HepG2 (cell line): ENCODE results near the gene STYK1. TPM values are rescaled to one million over a fixed set of nuclear protein-coding genes. Genes with fewer than 3 reads are reported as not detected.

Experiments
- ATAD3A ChIP-seq: sonication (generic); formaldehyde crosslinking; IDR thresholded peaks from 2 replicates; pipeline ENCODE4 v1.4.0; 2020; ENCODE audit warnings: missing genetic modification reagents
- ATF3 ChIP-seq: sonication (generic); formaldehyde crosslinking; IDR thresholded peaks from 2 replicates; pipeline ENCODE4 v1.4.0; 2020; ENCODE audit warnings: missing genetic modification reagents
- BCL3 ChIP-seq: sonication (generic); formaldehyde crosslinking; IDR thresholded peaks from 2 replicates; pipeline ENCODE4 v1.5.1; 2020; ENCODE audit warnings: mild to moderate bottlenecking, missing genetic modification reagents, moderate library complexity
- CBFB ChIP-seq: sonication (generic); formaldehyde crosslinking; IDR thresholded peaks from 2 replicates; pipeline ENCODE4 v1.4.0; 2020; ENCODE audit warnings: missing genetic modification reagents
- CHD2 ChIP-seq: IDR thresholded peaks from 2 replicates; pipeline ENCODE4 v1.6.1; 2011; ENCODE audit warnings: low read depth, low read length, improper control_type of control experiment
- HES4 ChIP-seq: sonication (generic); formaldehyde crosslinking; IDR thresholded peaks from 2 replicates; pipeline ENCODE4 v1.9.0; 2021; ENCODE audit warnings: mild to moderate bottlenecking, missing genetic modification reagents, borderline replicate concordance
- HNF4A ChIP-seq: sonication (generic); formaldehyde crosslinking; IDR thresholded peaks from 2 replicates; pipeline ENCODE4 v1.4.0; 2020; ENCODE audit warnings: missing genetic modification reagents
- HNRNPLL ChIP-seq: fragments of 200-400 bp; formaldehyde crosslinking; IDR thresholded peaks from 2 replicates; pipeline ENCODE4 v1.6.1; 2017; ENCODE audit warnings: mild to moderate bottlenecking, low read depth, low read length; ENCODE audit not compliant: poor library complexity, severe bottlenecking
- NR0B2 ChIP-seq: sonication (generic); formaldehyde crosslinking; IDR thresholded peaks from 2 replicates; pipeline ENCODE4 v1.4.0; 2020; ENCODE audit warnings: mild to moderate bottlenecking, missing genetic modification reagents
- PATZ1 ChIP-seq: sonication (generic); formaldehyde crosslinking; IDR thresholded peaks from 2 replicates; pipeline ENCODE4 v1.4.0; 2020; ENCODE audit warnings: missing genetic modification reagents
- REPIN1 ChIP-seq: sonication (generic); formaldehyde crosslinking; IDR thresholded peaks from 2 replicates; pipeline ENCODE4 v1.8.0; 2022; ENCODE audit warnings: missing genetic modification reagents, low read depth, mild to moderate bottlenecking, borderline replicate concordance
- SMAD3 ChIP-seq: sonication (generic); formaldehyde crosslinking; IDR thresholded peaks from 2 replicates; pipeline ENCODE4 v1.4.0; 2020; ENCODE audit warnings: missing genetic modification reagents
- SMAD9 ChIP-seq: sonication (generic); formaldehyde crosslinking; IDR thresholded peaks from 2 replicates; pipeline ENCODE4 v1.5.1; 2020; ENCODE audit warnings: mild to moderate bottlenecking, missing genetic modification reagents
- STAT5B ChIP-seq: sonication (generic); formaldehyde crosslinking; IDR thresholded peaks from 2 replicates; pipeline ENCODE4 v1.4.0; 2020; ENCODE audit warnings: missing genetic modification reagents
- TBX2 ChIP-seq: sonication (generic); formaldehyde crosslinking; IDR thresholded peaks from 2 replicates; pipeline ENCODE4 v1.5.0; 2020; ENCODE audit warnings: missing genetic modification reagents, mild to moderate bottlenecking, borderline replicate concordance
- TOE1 ChIP-seq: sonication (generic); formaldehyde crosslinking; IDR thresholded peaks from 2 replicates; pipeline ENCODE4 v1.4.0; 2020; ENCODE audit warnings: mild to moderate bottlenecking, missing genetic modification reagents
- ZBTB34 ChIP-seq: sonication (generic); formaldehyde crosslinking; IDR thresholded peaks from 2 replicates; pipeline ENCODE4 v1.8.0; 2022; ENCODE audit warnings: mild to moderate bottlenecking, missing genetic modification reagents
- ZNF10 ChIP-seq: sonication (generic); formaldehyde crosslinking; IDR thresholded peaks from 2 replicates; pipeline ENCODE4 v1.4.0; 2020; ENCODE audit warnings: mild to moderate bottlenecking, low read depth, missing genetic modification reagents, borderline replicate concordance
- ZNF205 ChIP-seq: IDR thresholded peaks from 2 replicates; pipeline ENCODE4 v1.6.1; 2018; ENCODE audit warnings: missing biosample characterization, missing genetic modification reagents
- ZNF431 ChIP-seq: sonication (generic); formaldehyde crosslinking; IDR thresholded peaks from 2 replicates; pipeline ENCODE4 v1.9.0; 2022; ENCODE audit warnings: missing genetic modification reagents, low read depth, mild to moderate bottlenecking, borderline replicate concordance
- ZNF574 ChIP-seq: sonication (generic); formaldehyde crosslinking; IDR thresholded peaks from 2 replicates; pipeline ENCODE4 v1.4.0; 2020; ENCODE audit warnings: missing genetic modification reagents
- ZNF776 ChIP-seq: sonication (generic); formaldehyde crosslinking; IDR thresholded peaks from 2 replicates; pipeline ENCODE4 v1.4.0; 2020; ENCODE audit warnings: mild to moderate bottlenecking, missing genetic modification reagents
- ZNF792 ChIP-seq: IDR thresholded peaks from 2 replicates; pipeline ENCODE4 v1.6.1; 2016
- polyA plus RNA-seq, 8 experiments: library from polyadenylated mRNA; depleted of rRNA in 3 of 8; stranded (reverse) in 7 of 8; unstranded in 1 of 8; fragments of >200 nt; fragmentation: Illumina TruSeq in 4 of 8; extraction: Trizol in 4 of 8; gene quantifications; 2 replicates each; pipeline versions ENCODE4 v1.2.1 to v1.2.3, GENCODE V29; 2011 to 2016; ENCODE audit warnings: low read depth in 4 of 8, missing spikeins in 1 of 8, mixed read lengths in 1 of 8; ENCODE audit not compliant: insufficient read depth in 1 of 8
- total RNA-seq, 5 experiments: library from RNA; depleted of rRNA; stranded (reverse); fragments of >200 nt; fragmentation: Illumina TruSeq; extraction: Trizol; gene quantifications; 2 replicates each; pipeline ENCODE4 v1.2.3, GENCODE V29; 2016; ENCODE audit warnings: low read depth in 1 of 5

Gene STYK1
- total and polyA plus RNA-seq, 2 of the 13 experiments (the other 11 are each of a cell fraction or from before 2014, with no cell fraction given): not detected

- no peak for TF ChIP-seq ZNF574 (CRISPR knock-in tag)
- TF ChIP-seq HNRNPLL: peak; percentile 93
- peak; percentile 12; the same call in 1 of the 2 replicates for TF ChIP-seq PATZ1 (CRISPR knock-in tag)
- no peak for TF ChIP-seq NR0B2 (CRISPR knock-in tag)
- TF ChIP-seq TBX2 (CRISPR knock-in tag): 0 out of 2 replicates have a peak, but pooled peaks have one; percentile 17
- TF ChIP-seq SMAD9: 0 out of 2 replicates have a peak, but pooled peaks have one; percentile 44
- TF ChIP-seq ZBTB34: no peak
- TF ChIP-seq CHD2: no peak
- no peak for TF ChIP-seq SMAD3 (CRISPR knock-in tag)
- TF ChIP-seq ZNF776 (CRISPR knock-in tag): peak; percentile 55; the same call in 1 of the 2 replicates
- TF ChIP-seq ATAD3A (CRISPR knock-in tag): no peak
- TF ChIP-seq HES4 (CRISPR knock-in tag): peak; percentile 55; the same call in 1 of the 2 replicates
- TF ChIP-seq STAT5B (CRISPR knock-in tag): no peak
- TF ChIP-seq TOE1 (CRISPR knock-in tag): no peak
- no peak for TF ChIP-seq ZNF792 (CRISPR knock-in tag)
- no peak for TF ChIP-seq CBFB (CRISPR knock-in tag)
- TF ChIP-seq REPIN1 (CRISPR knock-in tag): no peak
- no peak for TF ChIP-seq ZNF205 (CRISPR knock-in tag)
- TF ChIP-seq BCL3 (CRISPR knock-in tag): no peak
- no peak for TF ChIP-seq ZNF10 (CRISPR knock-in tag)
- no peak for TF ChIP-seq ZNF431 (CRISPR knock-in tag)
- no peak for TF ChIP-seq ATF3 (CRISPR knock-in tag)
- TF ChIP-seq HNF4A (CRISPR knock-in tag): no peak
These were observed 48.7 kb upstream of the STYK1 start (continued) for GRCh38 chr12:10722502-10722904.
